ENCODE measurements around the gene TCFL5.

GRCh38 chr20:62888406-62888805 is 26.8 kb upstream of the TCFL5 start:
- TF ChIP-seq POLR2A (IDR thresholded peaks at IDR 0.05; ENCODE audit: extremely low read depth, insufficient read length) (no peak), CTCF (IDR thresholded peaks at IDR 0.05; ENCODE audit: low read depth, low read length) (no peak)
